Mammary epithelial cell (primary cell): ENCODE measurements around the gene NOP9.

Source experiments
- CTCF ChIP-seq, 2 donors: IDR thresholded peaks in 1 of 2; conservative IDR thresholded peaks in 1 of 2; 2 replicates each; pipeline ENCODE4 v1.5.1; 2011 to 2012; ENCODE audit warnings: inconsistent platforms in 2 of 2, low read length in 2 of 2, mild to moderate bottlenecking in 2 of 2, control low read depth in 1 of 2, low read depth in 1 of 2; ENCODE audit not compliant: insufficient read depth in 1 of 2; ENCODE audit errors: extremely low read depth in 1 of 2
- EZH2 ChIP-seq: IDR thresholded peaks from 2 replicates; pipeline ENCODE4 v1.6.1; 2012; ENCODE audit warnings: low read length, inconsistent platforms, borderline replicate concordance

- TF ChIP-seq CTCF (conservative IDR thresholded peaks at IDR 0.05 in 1 of 2, IDR thresholded peaks at IDR 0.05 in 1 of 2; ENCODE audit: extremely low read depth in 1 of 2, insufficient read depth in 1 of 2, low read depth in 1 of 2, low read length in 2 of 2) (no peak), EZH2 (no peak)
Observed at GRCh38 chr14:24277606-24278321, 21.9 kb upstream of the NOP9 start.
